ENCODE results near the gene TPX2.

GRCh38 chr20:31716818-31717477 is 22.1 kb upstream of the TPX2 start:
- no peak for TF ChIP-seq TAF1 (IDR thresholded peaks at IDR 0.05; ENCODE audit: low read depth)
- no peak for TF ChIP-seq CTCF (IDR thresholded peaks at IDR 0.05; ENCODE audit: poor library complexity, severe bottlenecking)
- TF ChIP-seq SMC3 (conservative IDR thresholded peaks at IDR 0.05; ENCODE audit: poor library complexity) = no peak
- no peak for TF ChIP-seq EZH2 (IDR thresholded peaks at IDR 0.05; ENCODE audit: borderline replicate concordance, insufficient read depth, low read length, poor library complexity, severe bottlenecking)
- TF ChIP-seq REST (IDR thresholded peaks at IDR 0.05; ENCODE audit: borderline replicate concordance) = no peak
- no peak for TF ChIP-seq EP300 (conservative IDR thresholded peaks at IDR 0.05; ENCODE audit: poor library complexity, severe bottlenecking)
